Testis (tissue), 2 donors: Measurements from ENCODE around the gene ESR1.

Source experiments
- POLR2A ChIP-seq: fragments of 450-650 bp; IDR thresholded peaks from one replicate; pipeline ENCODE4 v1.6.1; 2017; ENCODE audit warnings: antibody characterized with exemption, mild to moderate bottlenecking, moderate library complexity
- TF ChIP-seq, protein P1 (sequence below), 3 experiments: fragments of 450-650 bp in 2 of 3; fragments of 200-600 bp in 1 of 3; sonication (generic) in 1 of 3; IDR thresholded peaks; one replicate each; pipeline ENCODE4 v1.5.1; 2016 to 2019; ENCODE audit warnings: antibody characterized with exemption in 3 of 3, mild to moderate bottlenecking in 2 of 3, moderate library complexity in 1 of 3

GRCh38 chr6:152022303-152022702, 214.8 kb downstream of the ESR1 start:
- TF ChIP-seq, protein P1, sequence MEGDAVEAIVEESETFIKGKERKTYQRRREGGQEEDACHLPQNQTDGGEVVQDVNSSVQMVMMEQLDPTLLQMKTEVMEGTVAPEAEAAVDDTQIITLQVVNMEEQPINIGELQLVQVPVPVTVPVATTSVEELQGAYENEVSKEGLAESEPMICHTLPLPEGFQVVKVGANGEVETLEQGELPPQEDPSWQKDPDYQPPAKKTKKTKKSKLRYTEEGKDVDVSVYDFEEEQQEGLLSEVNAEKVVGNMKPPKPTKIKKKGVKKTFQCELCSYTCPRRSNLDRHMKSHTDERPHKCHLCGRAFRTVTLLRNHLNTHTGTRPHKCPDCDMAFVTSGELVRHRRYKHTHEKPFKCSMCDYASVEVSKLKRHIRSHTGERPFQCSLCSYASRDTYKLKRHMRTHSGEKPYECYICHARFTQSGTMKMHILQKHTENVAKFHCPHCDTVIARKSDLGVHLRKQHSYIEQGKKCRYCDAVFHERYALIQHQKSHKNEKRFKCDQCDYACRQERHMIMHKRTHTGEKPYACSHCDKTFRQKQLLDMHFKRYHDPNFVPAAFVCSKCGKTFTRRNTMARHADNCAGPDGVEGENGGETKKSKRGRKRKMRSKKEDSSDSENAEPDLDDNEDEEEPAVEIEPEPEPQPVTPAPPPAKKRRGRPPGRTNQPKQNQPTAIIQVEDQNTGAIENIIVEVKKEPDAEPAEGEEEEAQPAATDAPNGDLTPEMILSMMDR (IDR thresholded peaks at IDR 0.05): no peak
- TF ChIP-seq POLR2A: no peak
